Uterus (tissue), 2 donors: ENCODE results near the gene AADAT.

Experiments used
- POLR2A ChIP-seq, 2 donors: fragments of 450-650 bp; IDR thresholded peaks; one replicate each; pipeline ENCODE4 v1.6.1; 2016; ENCODE audit warnings: antibody characterized with exemption in 2 of 2, mild to moderate bottlenecking in 1 of 2, moderate library complexity in 1 of 2
- TF ChIP-seq, protein P1 (sequence below), 4 experiments: fragments of 200-600 bp in 2 of 4; fragments of 450-650 bp in 2 of 4; sonication (generic) in 2 of 4; IDR thresholded peaks; one replicate each; pipeline ENCODE4 v1.5.1; 2016 to 2019; ENCODE audit warnings: antibody characterized with exemption in 4 of 4, mild to moderate bottlenecking in 2 of 4, moderate library complexity in 1 of 4

DNA sequence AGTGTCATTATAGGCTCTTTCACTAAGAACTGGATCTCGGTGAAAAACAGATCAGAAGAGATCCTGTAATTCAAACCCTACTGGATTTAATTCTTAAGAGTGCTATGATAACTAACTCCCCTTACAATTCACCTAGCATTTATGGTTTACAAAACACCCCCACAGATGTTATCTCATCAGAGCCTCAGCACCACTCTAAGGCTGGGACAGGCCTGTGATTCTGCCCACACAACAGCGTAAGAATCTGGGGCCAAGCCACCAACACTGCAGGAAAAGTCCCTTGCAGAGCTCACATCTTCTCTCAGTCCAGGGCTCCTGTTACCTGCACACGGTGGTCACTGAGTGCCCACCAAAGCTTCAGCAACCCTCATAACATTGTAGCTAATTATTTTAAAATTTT lies 72.5 kb downstream of the AADAT start:
- no peak for TF ChIP-seq POLR2A (IDR thresholded peaks at IDR 0.05)
- TF ChIP-seq, protein P1, sequence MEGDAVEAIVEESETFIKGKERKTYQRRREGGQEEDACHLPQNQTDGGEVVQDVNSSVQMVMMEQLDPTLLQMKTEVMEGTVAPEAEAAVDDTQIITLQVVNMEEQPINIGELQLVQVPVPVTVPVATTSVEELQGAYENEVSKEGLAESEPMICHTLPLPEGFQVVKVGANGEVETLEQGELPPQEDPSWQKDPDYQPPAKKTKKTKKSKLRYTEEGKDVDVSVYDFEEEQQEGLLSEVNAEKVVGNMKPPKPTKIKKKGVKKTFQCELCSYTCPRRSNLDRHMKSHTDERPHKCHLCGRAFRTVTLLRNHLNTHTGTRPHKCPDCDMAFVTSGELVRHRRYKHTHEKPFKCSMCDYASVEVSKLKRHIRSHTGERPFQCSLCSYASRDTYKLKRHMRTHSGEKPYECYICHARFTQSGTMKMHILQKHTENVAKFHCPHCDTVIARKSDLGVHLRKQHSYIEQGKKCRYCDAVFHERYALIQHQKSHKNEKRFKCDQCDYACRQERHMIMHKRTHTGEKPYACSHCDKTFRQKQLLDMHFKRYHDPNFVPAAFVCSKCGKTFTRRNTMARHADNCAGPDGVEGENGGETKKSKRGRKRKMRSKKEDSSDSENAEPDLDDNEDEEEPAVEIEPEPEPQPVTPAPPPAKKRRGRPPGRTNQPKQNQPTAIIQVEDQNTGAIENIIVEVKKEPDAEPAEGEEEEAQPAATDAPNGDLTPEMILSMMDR (IDR thresholded peaks at IDR 0.05) = no peak
